Activated gamma-delta T cell treated with anti-CD3 and anti-CD28 coated beads, Interleukin-2, amount 50 U/mL, for 16 hours (primary cell): Measurements from ENCODE around the gene TAF1D.

ENCODE experiments used
- DNase-seq: peaks from one replicate; pipeline ENCODE4 v3.0.0-alpha.2; 2020; ENCODE audit warnings: low read depth

The TAF1D gene

GRCh38 chr11:93720522-93720921, 20.8 kb downstream of the TAF1D start:
- no peak for DNase-seq

GRCh38 chr11:93719310-93719709, 22.0 kb downstream of the TAF1D start:
- no peak for DNase-seq

GRCh38 chr11:93718057-93718563, 23.2 kb downstream of the TAF1D start:
- no peak for DNase-seq

GRCh38 chr11:93717501-93717900, 23.8 kb downstream of the TAF1D start:
- no peak for DNase-seq

GRCh38 chr11:93715797-93716396, 25.4 kb downstream of the TAF1D start:
- no peak for DNase-seq

DNA sequence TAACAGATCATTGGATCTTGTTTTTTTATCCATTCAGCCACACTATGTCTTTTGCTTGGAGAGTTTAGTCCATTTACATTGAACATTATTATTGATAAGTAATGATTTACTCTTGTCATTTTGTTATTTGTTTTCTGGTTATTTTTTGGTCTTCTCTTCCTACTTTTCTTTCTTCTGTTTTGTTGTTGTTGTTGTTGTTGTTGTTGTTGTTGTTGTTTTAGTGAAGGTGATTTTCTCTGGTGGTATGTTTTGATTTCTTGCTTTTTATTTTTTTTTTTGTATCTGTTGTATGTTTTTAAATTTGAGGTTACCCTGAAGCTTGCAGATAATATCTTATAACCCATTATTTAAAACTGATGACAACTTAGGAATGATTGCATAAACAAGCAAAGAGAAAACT, 28.6 kb downstream of the TAF1D start:
- DNase-seq: no peak

GRCh38 chr11:93710239-93710638, 31.1 kb downstream of the TAF1D start:
- DNase-seq: no peak

DNA sequence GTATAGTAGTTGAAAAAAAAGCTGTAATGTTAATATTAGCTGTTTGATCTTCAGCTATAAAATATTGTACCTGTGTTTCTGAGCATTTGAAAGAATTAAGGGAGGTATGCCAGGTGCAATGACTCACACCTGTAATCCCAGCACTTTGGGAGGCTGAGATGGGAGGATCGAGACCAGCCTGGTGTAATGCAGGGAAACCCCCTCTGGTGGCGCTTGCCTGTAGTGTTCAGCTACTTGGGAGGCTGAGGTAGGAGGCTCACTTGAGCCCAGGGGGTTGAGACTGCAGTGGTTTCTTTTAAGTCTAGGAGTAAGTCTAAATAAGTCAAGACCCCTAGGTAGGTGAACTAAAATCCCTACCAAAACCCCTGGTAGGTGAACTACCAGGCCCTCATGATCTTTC, 37.1 kb downstream of the TAF1D start:
- DNase-seq: no peak

DNA sequence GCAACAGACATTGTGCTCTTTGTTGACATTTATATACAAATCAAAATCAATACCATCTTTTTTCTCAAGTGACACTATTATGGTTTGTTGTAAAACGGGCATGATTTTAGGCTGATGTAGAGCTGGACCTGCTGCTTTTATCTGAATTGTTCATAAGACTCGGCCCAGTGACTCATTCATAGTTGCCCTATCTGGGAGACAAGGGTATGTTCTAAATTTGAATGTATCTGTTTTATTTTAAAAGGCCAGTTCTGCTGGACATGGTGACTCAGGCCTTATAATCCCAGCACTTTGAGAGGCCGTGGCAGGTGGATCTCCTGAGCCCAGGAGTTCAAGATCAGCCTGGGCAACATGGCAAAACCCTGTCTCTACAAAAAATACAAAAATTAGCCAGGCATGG, 40.5 kb downstream of the TAF1D start:
- no peak for DNase-seq

DNA sequence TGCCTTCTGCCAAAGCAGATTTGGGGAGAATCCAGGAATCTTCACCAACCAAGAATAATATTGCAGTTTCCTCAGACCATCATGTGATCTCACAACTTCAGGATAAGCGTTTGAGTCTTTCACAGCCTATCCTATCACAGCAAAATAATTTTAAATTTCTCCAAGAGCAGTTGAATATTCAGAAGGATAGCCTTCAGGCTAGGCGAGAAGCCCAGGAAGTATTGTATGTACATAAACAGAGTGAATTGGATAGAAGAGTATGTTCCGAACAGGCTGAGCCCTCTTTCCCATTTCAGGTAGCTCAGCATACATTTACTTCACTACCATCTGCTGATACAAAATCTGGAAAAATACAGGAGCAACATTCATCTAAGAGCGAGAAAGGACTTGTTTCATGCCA, 43.7 kb downstream of the TAF1D start:
- no peak for DNase-seq

DNA sequence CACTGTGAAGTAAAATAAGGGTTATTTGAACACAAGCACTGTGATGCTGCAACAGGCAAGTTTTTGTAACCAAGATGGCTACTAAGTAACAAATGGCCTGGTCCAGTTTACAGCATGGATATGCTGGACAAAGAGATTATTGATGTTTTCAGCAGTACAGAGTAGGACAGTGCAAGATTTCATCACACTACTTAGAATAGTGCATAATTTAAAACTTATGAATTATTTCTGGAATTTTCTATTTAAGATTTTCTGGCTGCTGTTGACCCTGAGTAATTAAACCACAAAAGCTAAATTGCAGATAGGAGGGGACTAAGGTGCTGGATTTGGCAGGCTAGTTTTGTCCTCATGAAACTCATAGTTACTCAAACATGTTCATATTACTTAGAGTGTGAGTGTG, 46.7 kb downstream of the TAF1D start:
- DNase-seq: no peak

DNA sequence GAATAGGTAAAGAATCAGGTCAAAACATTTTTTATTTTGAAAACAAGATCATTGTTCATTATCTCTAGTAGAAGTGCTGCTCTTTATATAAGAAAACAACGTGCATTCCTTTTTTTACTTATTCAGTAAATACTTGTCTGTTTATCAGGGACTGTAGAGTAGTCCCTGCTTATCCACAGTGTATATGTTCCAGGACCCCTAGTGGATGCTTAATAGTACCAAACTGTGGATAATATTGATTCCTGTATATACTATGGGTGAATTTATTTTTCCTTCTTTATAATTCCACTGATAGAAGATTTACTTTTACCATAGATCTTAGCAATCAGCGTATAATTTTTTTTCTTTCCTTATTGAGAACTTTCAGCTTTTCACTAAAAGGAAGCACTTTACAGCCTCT, 47.2 kb downstream of the TAF1D start:
- DNase-seq: no peak

DNA sequence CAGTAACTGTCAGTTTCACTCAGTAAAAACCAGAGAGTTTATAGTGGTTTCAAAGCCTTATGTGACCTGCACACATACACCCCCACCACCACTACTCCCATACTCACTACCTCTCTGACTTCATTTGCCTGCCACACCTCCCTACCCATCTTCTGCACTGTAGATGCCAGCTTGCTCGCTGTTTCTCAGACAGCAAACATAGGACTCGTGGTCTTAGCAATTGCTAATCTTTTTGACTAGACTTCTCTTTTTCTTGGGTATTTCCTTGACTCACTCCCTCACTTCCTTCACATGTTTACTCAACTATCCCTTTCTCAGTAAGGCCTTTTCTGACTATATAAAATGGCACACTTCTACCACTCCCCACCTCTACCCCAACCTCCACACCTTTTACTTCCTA, 52.1 kb downstream of the TAF1D start:
- no peak for DNase-seq

DNA sequence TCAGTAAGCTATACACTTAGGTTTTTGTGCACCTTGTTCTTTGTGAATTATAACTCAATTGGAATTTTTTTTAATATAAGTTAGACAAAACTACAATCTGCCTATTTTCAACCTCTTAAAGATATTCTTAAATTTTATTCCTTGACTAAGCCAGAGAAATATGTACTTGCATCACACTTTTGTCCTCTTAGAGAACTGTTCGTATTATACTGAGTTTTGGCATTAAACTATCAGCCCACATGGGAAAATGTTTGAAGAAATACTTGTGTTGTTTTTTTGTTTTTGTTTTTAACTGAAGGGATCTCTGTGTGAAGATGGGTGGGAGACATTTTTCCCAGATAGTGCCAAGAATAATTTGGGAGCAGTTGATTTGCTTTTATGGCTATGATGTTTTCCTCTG, 54.5 kb downstream of the TAF1D start:
- DNase-seq: no peak

- no peak for DNase-seq
These were observed 55.1 kb downstream of the TAF1D start for GRCh38 chr11:93686226-93686625.
